Panc1 (cell line): ENCODE results near the gene VAT1L.

Experiments
- CTCF ChIP-seq: fragments of 450-650 bp; IDR thresholded peaks from 2 replicates; pipeline ENCODE4 v1.5.1; 2017; ENCODE audit warnings: mild to moderate bottlenecking
- POLR2AphosphoS5 ChIP-seq: IDR thresholded peaks from 2 replicates; pipeline ENCODE4 v1.6.1; 2012; ENCODE audit warnings: mild to moderate bottlenecking, low read depth, low read length, moderate library complexity

GRCh38 chr16:77840673-77841501 is 52.5 kb downstream of the VAT1L start:
- TF ChIP-seq POLR2AphosphoS5, result no peak
- TF ChIP-seq CTCF, result no peak
